Measurements from ENCODE around the gene FMN2.
"Not testable (repeated sequence)": the region's sequence is repeated elsewhere in the genome, so short reads cannot be mapped to it uniquely, and the experiment has no call there.

The FMN2 gene

DNA sequence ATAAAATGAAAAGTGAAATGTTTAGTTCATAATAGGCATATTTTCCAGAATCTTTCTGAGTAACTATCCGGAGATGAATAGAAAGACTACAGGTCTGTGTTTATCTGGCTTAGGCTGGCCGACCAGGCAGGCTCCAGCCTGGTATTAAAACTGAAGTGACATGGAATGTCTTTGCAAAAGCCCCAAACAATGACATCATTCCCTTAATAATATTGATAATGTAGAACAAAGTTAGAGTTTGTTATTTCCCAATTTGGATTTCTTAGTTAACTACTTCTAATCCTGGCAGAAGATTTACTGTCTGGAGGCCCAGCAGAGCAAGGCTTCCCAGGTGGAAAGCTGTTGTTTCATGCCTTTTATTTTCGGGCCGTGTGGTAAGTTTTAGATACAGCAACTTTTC, 312.6 kb downstream of the FMN2 start:
- no peak for DNase-seq
- intact Hi-C loops (cut with DNase I): no loop called here

DNA sequence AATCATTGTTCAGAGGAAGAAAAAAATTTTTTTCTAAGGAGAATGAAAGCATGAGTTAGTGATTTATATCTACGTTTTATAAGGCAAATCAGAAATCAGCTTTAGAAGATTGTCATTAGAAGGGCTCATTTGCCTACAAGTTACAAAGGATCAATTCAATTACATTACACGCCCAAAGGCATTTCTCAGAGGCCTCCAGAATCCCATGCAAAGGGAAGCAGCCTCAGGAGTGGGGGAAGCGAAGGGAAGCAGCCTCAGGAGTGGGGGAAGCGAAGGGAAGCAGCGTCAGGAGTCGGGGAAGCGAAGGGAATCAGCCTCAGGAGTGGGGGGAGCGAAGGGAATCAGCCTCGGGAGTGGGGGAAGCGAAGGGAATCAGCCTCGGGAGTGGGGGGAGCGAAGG, 314.1 kb downstream of the FMN2 start:
- DNase-seq: no peak
- intact Hi-C loops (cut with DNase I): no loop called here

DNA sequence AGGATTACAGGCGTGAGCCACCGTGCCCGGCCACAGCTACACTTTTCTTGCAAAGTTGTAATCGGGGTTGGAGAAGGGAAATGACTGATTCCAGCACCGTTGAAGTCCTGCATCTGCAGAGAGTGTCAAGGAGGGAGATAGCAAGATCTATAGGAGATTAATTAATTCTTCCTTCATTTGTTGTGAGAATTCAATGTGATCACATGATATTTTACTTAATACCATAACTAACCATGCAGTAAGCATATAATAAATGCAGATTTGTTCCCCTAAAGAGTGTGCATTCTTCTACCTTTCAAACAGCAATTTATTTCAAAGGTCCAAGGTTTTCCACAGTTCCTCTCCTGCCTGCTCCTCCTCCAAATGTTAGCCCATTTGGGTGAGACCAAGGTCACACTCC, 315.7 kb downstream of the FMN2 start:
- DNase-seq: no peak
- intact Hi-C loops (cut with DNase I): no loop called here

DNA sequence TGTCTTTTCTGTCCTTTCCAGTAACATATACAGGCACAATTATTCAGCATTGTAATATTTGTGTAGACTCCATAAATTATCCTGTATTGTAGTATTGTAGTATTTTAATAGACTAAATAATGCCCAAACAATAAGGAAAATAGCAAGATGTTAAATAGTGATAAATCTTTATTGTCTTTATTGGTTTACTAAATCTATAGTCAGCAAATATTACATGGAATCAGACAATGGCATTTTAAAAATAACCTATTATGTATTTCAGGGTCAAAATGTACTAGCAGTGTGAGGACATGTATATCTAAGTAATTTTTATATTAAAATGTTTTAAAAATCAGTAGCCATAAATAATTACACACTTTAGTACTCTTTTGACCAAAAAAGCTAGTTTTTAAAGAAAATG, 317.9 kb downstream of the FMN2 start:
- no peak for DNase-seq
- intact Hi-C loops (cut with DNase I): no loop called here

DNA sequence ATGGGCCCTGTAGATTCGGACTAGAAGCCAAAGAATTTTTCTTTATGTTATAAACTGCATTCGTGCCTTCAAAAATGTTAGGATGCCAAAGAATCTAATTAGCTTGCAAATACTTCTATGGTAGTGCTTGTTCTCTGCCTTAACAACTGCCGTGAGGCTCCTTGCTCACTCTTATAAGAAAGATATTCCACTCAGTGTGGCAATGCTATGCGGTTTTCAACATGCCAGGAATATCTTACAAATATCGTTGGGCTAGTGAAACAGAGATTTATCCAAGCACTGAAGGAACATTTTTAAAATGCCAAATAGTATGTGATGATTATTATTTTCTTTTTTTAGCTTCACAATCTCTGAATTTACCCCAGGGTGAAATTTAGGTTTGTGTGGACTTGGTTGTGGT, 322.0 kb downstream of the FMN2 start:
- intact Hi-C loops (cut with DNase I): no loop called here

DNA sequence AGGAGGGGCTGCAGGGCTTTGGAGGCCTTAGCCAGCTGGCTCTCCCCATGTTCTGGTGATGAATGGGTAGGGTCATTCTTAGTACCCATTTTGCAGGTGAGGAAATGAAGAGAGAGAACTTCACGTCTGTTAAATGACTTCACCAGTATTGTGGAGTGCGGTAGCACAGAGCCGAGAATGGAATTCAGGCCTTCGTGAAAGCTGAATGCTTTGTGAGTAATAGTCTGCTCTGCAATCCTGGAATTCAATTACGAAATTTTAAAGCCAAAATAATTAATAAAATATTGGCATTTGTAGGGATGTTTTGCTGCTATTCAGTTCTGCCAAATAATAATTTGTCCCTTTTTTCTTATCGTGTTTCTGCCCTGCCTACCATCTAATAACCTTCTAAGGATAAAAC, 322.6 kb downstream of the FMN2 start:
- intact Hi-C loops (cut with DNase I): no loop called here
- DNase-seq: no peak

More for the DNA sequence above, 322.0 kb downstream of the FMN2 start:
- DNase-seq: no peak

DNA sequence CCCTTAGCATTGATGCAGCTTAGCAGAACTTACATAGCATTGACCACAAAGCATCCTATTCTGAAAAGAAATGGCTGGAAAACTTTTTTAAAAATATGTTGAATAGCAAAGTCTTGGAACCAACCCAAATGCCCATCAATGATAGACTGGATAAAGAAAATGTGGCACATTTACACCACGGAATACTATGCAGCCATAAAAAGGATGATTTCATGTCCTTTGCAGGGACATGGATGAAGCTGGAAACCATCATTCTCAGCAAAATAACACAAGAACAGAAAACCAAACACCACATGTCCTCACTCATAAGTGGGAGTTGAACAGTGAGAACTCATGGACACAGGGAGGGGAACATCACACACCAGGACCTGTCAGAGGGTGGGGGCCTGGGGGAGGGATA, 323.3 kb downstream of the FMN2 start:
- intact Hi-C loops (cut with DNase I); DNase-seq: not testable (repeated sequence)

DNA sequence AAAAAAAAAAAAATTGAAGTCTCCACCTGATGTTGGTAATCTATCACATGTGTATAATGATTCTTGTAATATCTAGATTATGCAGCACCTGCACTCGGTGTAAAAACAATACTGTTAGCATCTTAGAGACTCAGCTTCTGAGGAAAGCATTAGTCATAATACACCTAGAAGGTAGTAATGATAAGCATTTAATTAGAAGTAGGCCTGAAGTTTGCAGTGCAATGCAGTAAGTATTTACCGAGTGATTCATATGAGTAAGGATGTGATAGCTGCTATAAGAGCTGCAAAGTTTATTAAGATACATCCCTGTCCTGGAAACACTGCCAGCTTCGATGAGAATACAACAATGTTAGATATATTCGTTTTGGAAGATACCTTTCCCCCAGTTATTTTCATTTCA, 323.8 kb downstream of the FMN2 start:
- DNase-seq: no peak
- intact Hi-C loops (cut with DNase I): no loop called here

DNA sequence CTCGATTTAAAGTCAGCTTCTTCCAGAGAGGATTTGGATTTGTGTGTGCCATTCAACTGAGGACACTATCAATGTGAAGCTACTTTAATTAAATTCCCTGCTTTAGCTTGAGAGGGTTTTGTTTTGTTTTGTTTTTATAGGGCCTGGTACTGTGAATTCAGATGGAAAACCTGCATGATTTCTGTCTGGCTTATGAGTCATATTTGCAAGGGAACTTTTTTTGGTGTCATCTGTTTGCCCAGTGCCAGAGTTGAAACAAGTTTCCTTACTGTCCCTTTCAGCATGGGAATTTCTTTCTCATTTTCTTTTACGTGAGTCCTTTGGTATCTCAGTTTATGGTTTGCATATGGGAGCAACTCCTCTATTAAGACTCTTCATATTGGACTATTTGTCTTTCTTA, 325.6 kb downstream of the FMN2 start:
- intact Hi-C loops (cut with DNase I): no loop called here
- no peak for DNase-seq

DNA sequence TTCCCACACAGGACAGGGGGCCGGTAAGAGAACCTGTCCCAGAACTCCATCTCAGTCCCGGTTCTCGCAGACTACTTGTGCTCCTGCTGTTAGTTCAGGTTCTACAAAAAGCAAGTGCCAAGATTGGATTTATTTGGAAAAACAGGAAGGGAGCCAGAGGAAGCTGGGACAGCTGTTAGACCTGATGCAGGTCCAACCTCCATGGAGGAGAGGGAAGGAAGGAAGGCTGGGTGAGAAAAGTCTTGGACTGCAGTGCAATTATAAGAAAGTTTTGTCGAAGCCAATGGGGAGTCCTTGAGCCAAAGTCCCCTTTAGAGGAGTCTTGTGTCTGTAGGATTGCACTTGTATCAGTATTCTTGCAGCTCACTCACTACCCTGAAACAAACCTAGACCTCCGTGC, 329.1 kb downstream of the FMN2 start:
- intact Hi-C loops (cut with DNase I): no loop called here
- DNase-seq: no peak

DNA sequence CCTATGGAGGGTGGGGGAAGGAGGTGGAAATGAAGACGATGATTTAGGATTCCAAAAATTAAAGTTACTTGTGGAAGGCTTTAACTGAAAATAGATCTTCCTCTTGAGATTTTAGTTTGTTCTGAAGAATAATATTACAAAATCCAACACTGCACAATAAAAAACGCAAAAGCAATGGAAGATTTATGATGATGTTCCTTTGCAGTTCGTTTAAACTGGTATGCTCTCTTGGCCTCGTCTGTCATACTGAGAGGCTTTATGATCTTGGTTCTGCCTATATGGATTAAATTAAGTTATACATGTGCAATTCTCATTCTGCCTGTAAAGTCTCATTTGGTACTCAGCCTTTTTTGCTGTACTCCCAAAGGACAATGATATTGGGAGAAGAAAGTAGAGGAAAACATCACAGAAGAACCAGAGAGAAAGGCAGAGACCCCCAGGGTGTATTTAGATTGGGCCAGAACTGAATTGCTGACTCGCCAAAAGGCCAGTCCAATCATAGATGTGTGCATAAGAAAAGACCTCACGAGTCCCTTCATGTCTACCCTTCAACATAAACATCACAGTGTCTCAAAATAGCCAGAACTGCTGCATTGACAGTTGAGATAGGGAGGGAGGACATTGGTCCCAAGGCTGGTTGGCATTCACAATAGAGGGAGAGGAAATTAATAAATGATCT, 331.7 kb downstream of the FMN2 start:
- intact Hi-C loops (cut with DNase I): no loop called here
- no peak for DNase-seq

DNA sequence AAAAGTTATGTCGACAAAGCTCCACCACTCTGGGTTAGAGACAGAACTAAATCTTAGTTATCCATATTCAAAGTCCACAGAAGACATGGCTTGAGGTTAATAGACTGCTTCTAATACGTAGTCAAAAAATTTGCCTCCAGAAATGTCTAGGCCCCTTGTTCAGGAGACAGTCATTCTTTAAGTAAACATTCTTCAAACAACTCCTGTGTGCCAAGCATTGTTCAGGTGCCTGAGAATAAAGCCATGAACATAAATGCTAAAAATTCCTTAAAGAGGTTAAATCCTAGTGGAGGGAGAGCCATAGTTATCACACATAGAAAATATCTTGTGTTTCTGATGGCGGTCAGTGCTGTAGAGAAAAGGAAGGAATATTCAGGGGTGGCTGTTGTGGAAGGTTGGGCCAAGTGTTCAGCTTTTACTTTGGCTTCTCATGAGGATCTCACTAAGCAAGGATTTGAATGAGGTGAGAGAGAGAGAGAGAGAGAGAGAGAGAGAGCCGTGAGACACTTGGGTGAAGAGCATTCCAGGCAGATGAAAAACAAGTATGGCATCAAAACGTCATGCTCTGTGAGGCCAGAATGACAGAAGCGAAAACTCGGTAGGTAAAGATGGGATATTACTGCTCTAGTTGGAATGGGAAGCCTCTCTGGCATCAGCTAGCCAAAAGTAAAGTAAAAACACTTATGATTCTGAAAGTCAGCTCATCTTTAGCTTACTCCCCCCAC, 333.2 kb downstream of the FMN2 start:
- intact Hi-C loops (cut with DNase I): no loop called here
- DNase-seq: no peak

DNA sequence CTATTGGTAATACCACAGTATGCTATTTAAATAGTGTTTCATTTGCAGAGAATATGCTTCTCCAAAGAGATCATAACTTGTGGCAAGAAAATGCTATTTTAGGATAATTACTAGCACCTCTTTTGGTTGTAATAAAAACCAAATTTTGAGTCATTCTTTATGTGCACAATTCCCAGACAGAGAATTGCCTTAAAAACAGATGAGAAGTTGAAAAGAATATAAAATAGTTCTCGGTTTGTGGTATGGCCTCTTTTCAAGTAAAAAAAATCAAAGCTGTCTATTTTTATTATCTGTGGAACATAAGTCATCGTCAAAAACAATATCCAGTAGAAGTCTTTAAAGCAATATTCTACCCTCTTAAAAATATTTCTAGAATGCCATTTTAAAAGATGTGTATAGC, 334.4 kb downstream of the FMN2 start:
- intact Hi-C loops (cut with DNase I): no loop called here
- DNase-seq: no peak

DNA sequence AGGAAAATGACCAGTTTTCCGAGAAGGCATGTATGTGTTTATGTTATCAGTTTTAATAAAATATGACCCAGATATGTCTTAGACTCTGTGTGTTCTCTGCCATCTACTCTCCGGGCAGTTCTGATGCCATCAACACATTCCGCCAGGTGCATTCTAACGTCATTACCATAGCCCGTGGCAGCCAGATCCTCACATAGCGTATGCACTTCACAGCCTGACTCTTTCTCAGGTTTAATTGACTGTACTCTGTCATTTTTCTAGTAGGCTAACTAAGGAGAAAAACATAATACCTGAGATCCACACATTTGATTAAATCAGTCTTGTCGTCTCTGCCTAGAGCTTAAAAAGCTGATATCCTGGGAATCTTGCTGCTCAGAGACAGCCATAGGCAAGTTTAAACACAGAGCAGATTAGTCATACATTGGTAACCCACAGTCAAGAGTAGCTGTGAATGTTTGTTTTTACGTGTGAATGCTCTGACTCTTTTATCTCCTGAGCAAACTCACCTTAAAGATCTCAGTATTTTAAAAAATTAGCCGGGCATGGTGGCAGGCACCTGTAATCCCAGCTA, 344.4 kb downstream of the FMN2 start:
- DNase-seq: no peak
- intact Hi-C loops (cut with DNase I): no loop called here

DNA sequence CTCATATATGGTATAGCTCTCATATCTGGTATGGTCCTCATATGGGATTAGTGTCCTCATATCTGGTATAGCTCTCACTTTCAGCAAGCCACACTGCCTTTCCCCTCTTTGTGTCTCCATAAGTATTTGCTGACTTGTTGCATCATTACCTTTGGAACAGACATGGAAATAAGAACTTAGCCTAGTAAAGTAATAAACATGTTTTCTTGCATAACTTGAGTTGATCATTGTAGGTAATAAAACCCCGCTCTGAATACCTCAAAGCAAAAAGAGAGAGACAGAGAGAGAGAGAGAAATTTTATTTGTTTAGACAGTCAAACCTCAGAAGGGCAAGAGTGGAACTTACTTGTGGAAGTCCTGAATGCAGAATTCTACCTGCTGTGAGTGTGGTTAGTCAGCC, 350.0 kb downstream of the FMN2 start:
- intact Hi-C loops (cut with DNase I): no loop called here
- no peak for DNase-seq

DNA sequence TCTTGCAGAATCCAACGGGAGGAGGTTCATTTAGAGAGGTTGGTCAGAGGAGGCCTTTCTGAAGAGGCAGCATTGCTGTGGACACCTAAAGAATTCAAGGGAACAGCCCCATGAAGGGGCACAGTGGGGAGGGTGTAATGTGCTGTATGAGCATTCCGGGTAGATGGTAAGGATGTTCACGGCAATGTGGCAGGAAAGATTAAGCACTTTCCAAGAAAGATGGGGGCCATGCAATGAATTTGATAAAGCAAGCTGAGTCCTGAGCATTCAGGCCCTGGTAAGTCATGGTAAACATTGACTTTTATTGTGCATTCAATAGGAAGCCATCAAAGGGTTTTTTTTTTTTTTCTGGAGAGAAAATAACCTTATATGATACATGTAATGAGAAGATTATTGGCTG, 353.7 kb downstream of the FMN2 start:
- DNase-seq: no peak
- intact Hi-C loops (cut with DNase I): no loop called here

DNA sequence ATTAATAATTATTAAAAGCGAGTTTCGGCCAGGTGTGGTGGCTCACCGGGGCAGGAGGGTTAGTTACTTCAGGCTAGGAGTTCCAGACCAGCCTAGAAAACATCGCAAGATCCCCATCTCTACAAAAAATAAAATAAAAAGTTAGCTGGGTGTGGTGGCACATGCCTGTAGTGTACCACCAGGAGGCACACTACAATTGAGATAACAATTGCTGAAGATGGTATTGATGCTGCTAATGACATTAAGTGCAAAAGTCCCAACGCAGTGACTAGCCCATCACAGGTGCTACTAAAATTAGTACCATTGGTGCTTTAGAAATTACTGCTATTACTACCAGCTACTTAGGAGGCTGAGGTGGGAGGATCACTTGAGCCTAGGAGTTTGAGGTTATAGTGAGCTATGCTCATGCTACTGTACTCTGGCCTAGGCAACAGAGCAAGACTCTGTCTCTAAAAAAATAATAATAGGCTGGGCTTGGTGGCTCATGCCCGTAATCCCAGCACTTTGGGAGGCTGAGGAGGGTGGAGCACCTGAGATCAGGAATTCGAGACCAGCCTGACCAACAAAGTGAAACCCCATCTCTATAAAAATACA, 363.6 kb downstream of the FMN2 start:
- intact Hi-C loops (cut with DNase I): no loop called here
- no peak for DNase-seq

DNA sequence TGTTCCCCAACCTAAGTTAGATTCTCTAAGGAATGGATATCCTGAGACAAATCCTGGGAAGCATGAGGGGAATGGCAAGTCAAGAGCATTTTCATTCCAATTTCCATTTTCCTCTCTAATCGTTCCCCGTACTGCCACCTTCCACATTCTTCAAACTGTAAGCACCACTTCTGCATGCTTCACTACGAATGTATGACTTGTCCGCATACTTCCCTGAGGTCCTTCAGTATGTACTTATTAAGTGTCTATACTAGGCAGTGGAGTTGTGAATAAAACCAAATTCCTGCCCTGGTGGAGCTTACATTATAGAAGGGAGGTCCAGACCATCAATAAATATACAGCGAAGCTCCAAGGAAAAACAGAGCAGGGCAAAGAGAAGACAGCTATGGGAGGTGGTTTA, 365.5 kb downstream of the FMN2 start:
- intact Hi-C loops (cut with DNase I): no loop called here
- no peak for DNase-seq

DNA sequence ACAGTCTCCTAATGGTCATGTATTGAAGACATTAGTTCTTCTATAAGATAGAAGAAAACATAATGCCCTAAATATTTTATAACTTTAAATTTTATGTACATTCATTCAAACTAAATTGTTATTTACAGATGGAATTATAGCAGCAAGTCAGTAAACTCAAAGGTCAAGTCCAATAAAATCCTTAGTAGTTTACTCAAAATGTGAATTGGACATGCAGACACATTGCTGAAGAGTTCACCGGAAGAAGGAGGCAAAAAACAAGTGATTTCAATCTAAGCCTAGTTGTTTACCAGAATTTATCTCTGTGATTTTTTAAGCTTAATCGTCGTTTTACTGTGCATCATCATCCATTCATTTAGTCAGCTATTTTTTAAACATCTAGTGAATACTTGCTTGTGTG, 370.6 kb downstream of the FMN2 start:
- DNase-seq: no peak
- intact Hi-C loops (cut with DNase I): no loop called here

DNA sequence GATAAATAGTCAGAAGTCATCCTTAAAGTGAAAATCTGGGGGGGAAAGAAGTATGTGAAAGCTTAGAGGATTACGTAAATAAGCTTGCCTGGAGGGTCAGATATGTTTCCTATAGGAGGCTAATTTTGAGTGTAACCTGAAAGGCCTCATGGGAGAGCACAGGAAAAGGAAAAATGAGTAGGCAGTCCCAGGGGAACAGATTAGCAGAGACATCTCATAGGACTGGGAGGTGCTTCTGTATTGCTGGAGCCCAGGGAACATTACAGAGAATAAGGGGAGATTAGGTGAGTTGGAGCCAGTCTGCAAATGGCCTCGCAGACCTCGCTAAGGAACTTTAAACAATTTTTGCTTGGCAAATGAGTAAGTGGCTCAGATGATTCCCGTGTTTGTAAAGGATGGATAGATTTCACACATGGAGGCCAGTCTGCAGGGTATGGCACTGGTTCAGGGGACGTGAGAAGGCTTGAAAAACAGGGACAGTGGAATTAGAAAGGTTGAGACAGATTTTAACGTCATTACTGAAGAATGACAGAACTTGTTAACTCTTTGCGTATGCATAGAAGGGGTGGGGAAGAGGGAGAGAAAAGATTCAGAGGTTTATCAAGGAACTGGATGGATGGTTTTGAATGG, 371.2 kb downstream of the FMN2 start:
- DNase-seq: no peak
- intact Hi-C loops (cut with DNase I): no loop called here

DNA sequence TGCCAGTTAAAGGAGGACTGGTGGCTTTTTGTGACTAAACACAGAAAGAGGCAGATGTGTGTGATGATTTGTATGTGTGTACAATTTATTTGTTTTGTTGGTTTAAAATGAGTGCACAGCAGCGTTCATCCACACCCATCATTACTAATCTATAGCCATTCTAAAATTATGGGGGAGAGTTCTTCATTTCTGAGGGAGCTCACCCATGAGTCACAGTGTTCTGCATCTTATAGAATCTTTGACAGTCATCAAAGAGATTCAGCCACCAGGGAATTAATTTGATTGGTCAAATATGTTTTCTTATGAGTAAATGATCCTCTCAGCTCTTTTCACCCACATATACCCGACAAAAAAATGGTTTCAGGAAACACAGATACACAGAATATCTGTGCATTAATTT, 372.4 kb downstream of the FMN2 start:
- no peak for DNase-seq
- intact Hi-C loops (cut with DNase I): no loop called here

Measured in posterior cingulate gyrus (tissue), 11 donors.